H1 (cell line): Measurements from ENCODE around the gene TTC28. TPM values are rescaled to one million over a fixed set of nuclear protein-coding genes. Genes with fewer than 3 reads are reported as not detected.
A peak's percentile ranks its signal among the peaks of the same experiment; 100 is the strongest.

Experiments
- CTCF ChIA-PET: fragments of 300-600 bp; sonication (Branson Sonifier 250); formaldehyde crosslinking; loops from one replicate; lab custom pipeline; 2021; ENCODE audit not compliant: partially characterized antibody; lab: Charles Lee
- POLR2A ChIA-PET: fragments of 300-600 bp; sonication (Branson Sonifier 250); formaldehyde crosslinking; loops from one replicate; lab custom pipeline; 2021; ENCODE audit warnings: inconsistent platforms; ENCODE audit not compliant: partially characterized antibody; lab: Charles Lee
- DNase-seq, 2 experiments: peaks; one replicate each; pipeline versions ENCODE4 v3.0.0 to v3.0.0-alpha.2; 2010 to 2022; ENCODE audit warnings: low spot score in 2 of 2, low read depth in 1 of 2, mixed read lengths in 1 of 2
- FAIRE-seq: peaks from 2 replicates; lab custom pipeline; 2011; peaks lifted over from hg19 to GRCh38; lab: Jason Lieb, UNC
- H2AFZ ChIP-seq: 2 replicates; pipeline ENCODE4 v1.8.1; 2012; ENCODE audit warnings: low read length, inconsistent platforms
- H2AK5ac ChIP-seq: 2 replicates; pipeline ENCODE4 v1.6.1; 2013; ENCODE audit warnings: low read depth, low read length
- H2BK120ac ChIP-seq: replicated peaks from 2 replicates; pipeline ENCODE3; 2013; ENCODE audit warnings: low read depth, low read length, inconsistent platforms
- H2BK12ac ChIP-seq: 2 replicates; pipeline ENCODE4 v1.6.1; 2013; ENCODE audit warnings: low read depth, low read length
- H2BK15ac ChIP-seq: 2 replicates; pipeline ENCODE4 v1.6.1; 2013; ENCODE audit warnings: low read length
- H2BK20ac ChIP-seq: 2 replicates; pipeline ENCODE4 v1.6.1; 2013; ENCODE audit warnings: low read length
- H2BK5ac ChIP-seq: 2 replicates; pipeline ENCODE4 v1.6.1; 2013; ENCODE audit warnings: low read depth, low read length
- H3K14ac ChIP-seq: 2 replicates; pipeline ENCODE4 v1.6.1; 2013; ENCODE audit warnings: inconsistent platforms; ENCODE audit not compliant: insufficient read length
- H3K18ac ChIP-seq: 2 replicates; pipeline ENCODE4 v1.6.1; 2013; ENCODE audit warnings: low read length; ENCODE audit errors: extremely low read depth
- H3K23ac ChIP-seq: 2 replicates; pipeline ENCODE4 v1.6.1; 2013; ENCODE audit warnings: inconsistent platforms; ENCODE audit not compliant: insufficient read length
- H3K23me2 ChIP-seq: 2 replicates; pipeline ENCODE4 v1.6.1; 2013; ENCODE audit warnings: low read depth, low read length
- H3K27ac ChIP-seq: 2 replicates; pipeline ENCODE4 v1.6.1; 2011; ENCODE audit warnings: low read depth, low read length, inconsistent platforms
- H3K27me3 ChIP-seq, 4 experiments: replicated peaks in 1 of 4; 1 replicate in 1 of 4; 2 replicates in 3 of 4; pipeline versions ENCODE4 v1.6.1 to v1.8.1; 2011 to 2013; ENCODE audit warnings: low read length in 3 of 4, mild to moderate bottlenecking in 3 of 4, inconsistent platforms in 2 of 4, mixed read lengths in 2 of 4, moderate library complexity in 1 of 4; ENCODE audit not compliant: control insufficient read depth in 3 of 4, insufficient read depth in 3 of 4; ENCODE audit errors: extremely low read depth in 1 of 4
- H3K36me3 ChIP-seq, 4 experiments: 2 replicates each; pipeline versions ENCODE4 v1.6.1 to v1.8.1; 2011 to 2013; ENCODE audit warnings: mild to moderate bottlenecking in 4 of 4, low read length in 3 of 4, moderate library complexity in 2 of 4, control low read depth in 1 of 4, inconsistent platforms in 1 of 4; ENCODE audit not compliant: insufficient read depth in 4 of 4, control insufficient read depth in 2 of 4
- H3K4ac ChIP-seq: replicated peaks from 2 replicates; pipeline ENCODE3; 2013; ENCODE audit warnings: low read length, low read depth, mixed read lengths, inconsistent platforms; ENCODE audit not compliant: insufficient read length
- H3K4me1 ChIP-seq, 4 experiments: replicated peaks in 1 of 4; 1 replicate in 1 of 4; 2 replicates in 3 of 4; pipeline versions ENCODE4 v1.6.1 to v1.8.1; 2011 to 2013; ENCODE audit warnings: low read length in 3 of 4, inconsistent platforms in 2 of 4, mixed read lengths in 1 of 4; ENCODE audit not compliant: insufficient read depth in 4 of 4, control insufficient read depth in 3 of 4
- H3K4me2 ChIP-seq, 2 experiments: 2 replicates each; pipeline versions ENCODE4 v1.6.1 to v1.8.1; 2011 to 2013; ENCODE audit warnings: low read depth in 2 of 2, low read length in 2 of 2, control low read depth in 1 of 2, inconsistent platforms in 1 of 2, mild to moderate bottlenecking in 1 of 2; ENCODE audit not compliant: insufficient read depth in 1 of 2
- H3K4me3 ChIP-seq, 4 experiments: fragments of 200-600, 300-600 bp in 1 of 4; sonication (generic), shearing (Covaris generic), sonication (Bioruptor Twin) in 1 of 4; 2 replicates each; pipeline versions ENCODE4 v1.5.1 to v1.8.1; 2011 to 2016; ENCODE audit warnings: low read length in 4 of 4, low read depth in 3 of 4, control low read depth in 2 of 4, inconsistent platforms in 2 of 4, mild to moderate bottlenecking in 2 of 4, mixed read lengths in 1 of 4, moderate library complexity in 1 of 4; ENCODE audit not compliant: insufficient read depth in 2 of 4; ENCODE audit errors: extremely low read depth in 1 of 4
- H3K56ac ChIP-seq: replicated peaks from 2 replicates; pipeline ENCODE3; 2013; ENCODE audit warnings: low read depth, mild to moderate bottlenecking, mixed read lengths, low read length, inconsistent platforms; ENCODE audit not compliant: insufficient read length
- H3K79me1 ChIP-seq: 2 replicates; pipeline ENCODE4 v1.6.1; 2013; ENCODE audit warnings: low read depth, low read length, control low read depth
- H3K79me2 ChIP-seq, 2 experiments: 2 replicates each; pipeline versions ENCODE4 v1.6.1 to v1.8.1; 2012 to 2013; ENCODE audit warnings: low read length in 2 of 2, mild to moderate bottlenecking in 2 of 2, inconsistent platforms in 1 of 2; ENCODE audit not compliant: insufficient read depth in 2 of 2, control insufficient read depth in 1 of 2
- H3K9ac ChIP-seq, 4 experiments: replicated peaks in 1 of 4; 1 replicate in 1 of 4; 2 replicates in 3 of 4; pipeline versions ENCODE4 v1.6.1 to v1.8.1; 2011 to 2013; ENCODE audit warnings: low read depth in 3 of 4, low read length in 3 of 4, control low read depth in 2 of 4, mild to moderate bottlenecking in 2 of 4, moderate library complexity in 2 of 4, inconsistent platforms in 1 of 4; ENCODE audit errors: extremely low read depth in 1 of 4
- H3K9me3 ChIP-seq, 2 experiments: 2 replicates each; pipeline versions ENCODE4 v1.6.1 to v1.8.1; 2012 to 2013; ENCODE audit warnings: mild to moderate bottlenecking in 2 of 2, moderate library complexity in 2 of 2, control low read depth in 1 of 2, inconsistent platforms in 1 of 2, low read depth in 1 of 2, low read length in 1 of 2, mixed read lengths in 1 of 2; ENCODE audit not compliant: insufficient read depth in 2 of 2
- H4K20me1 ChIP-seq, 2 experiments: replicated peaks in 1 of 2; 2 replicates each; pipeline versions ENCODE3 to v1.8.1; 2011 to 2013; ENCODE audit warnings: inconsistent platforms in 2 of 2, low read length in 2 of 2, mild to moderate bottlenecking in 1 of 2; ENCODE audit not compliant: insufficient read depth in 2 of 2, control insufficient read depth in 1 of 2
- H4K5ac ChIP-seq: 2 replicates; pipeline ENCODE4 v1.6.1; 2013; ENCODE audit warnings: low read length, low read depth, mixed read lengths, inconsistent platforms; ENCODE audit not compliant: insufficient read length
- H4K8ac ChIP-seq: 2 replicates; pipeline ENCODE4 v1.8.0; 2013; ENCODE audit warnings: mild to moderate bottlenecking, moderate library complexity, low read length, inconsistent platforms; ENCODE audit not compliant: insufficient read depth; ENCODE audit errors: extremely low read depth
- H4K91ac ChIP-seq: replicated peaks from 2 replicates; pipeline ENCODE3; 2013; ENCODE audit warnings: low read length, mixed read lengths, inconsistent platforms; ENCODE audit not compliant: insufficient read length
- ASH2L ChIP-seq: fragments of 200-600, 300-600 bp; sonication (generic); IDR thresholded peaks from one replicate; pipeline ENCODE4 v1.7.1; 2017; ENCODE audit warnings: low read length
- POLR2AphosphoS5 ChIP-seq: IDR thresholded peaks from 2 replicates; pipeline ENCODE4 v1.6.1; 2011; ENCODE audit warnings: low read depth, low read length
- WGBS, 2 experiments: shearing (Covaris generic) in 1 of 2; methylation state at CpG; one replicate each; pipeline versions ENCODE4 v1.1.6 to v1.1.7; 2013 to 2015; ENCODE audit warnings: low lambda C conversion rate in 2 of 2, mixed read lengths in 2 of 2, inconsistent platforms in 1 of 2, low coverage in 1 of 2, missing lambda C conversion rate in 1 of 2; ENCODE audit not compliant: insufficient replicate concordance in 2 of 2, insufficient coverage in 1 of 2, insufficient read length in 1 of 2; ENCODE audit errors: extremely low coverage in 1 of 2, missing lambda C conversion rate in 1 of 2; 5-methylcytosine and 5-hydroxymethylcytosine counted together
- polyA plus RNA-seq, 7 experiments: library from polyadenylated mRNA; depleted of rRNA in 3 of 7; stranded (reverse) in 5 of 7; unstranded in 2 of 7; fragments of >200 nt in 5 of 7; fragments of 200-250 nt in 2 of 7; gene quantifications; 1 replicate in 5 of 7; 2 replicates in 1 of 7; 4 replicates in 1 of 7; pipeline versions ENCODE4 v1.2.1 to v1.2.3, GENCODE V29; 2011 to 2013; ENCODE audit warnings: missing spikeins in 2 of 7, mixed read lengths in 2 of 7
- total RNA-seq: library from RNA; stranded (reverse); fragmentation: NEBNext Ultra II Directional; extraction: Animal tissue kit (Norgen Biotek cat#: 25700); gene quantifications from 2 replicates; pipeline ENCODE4 v1.2.1, GENCODE V29; 2021

TTC28 gene
- total and polyA plus RNA-seq, 2 of the 8 experiments (the other 6 are each of a cell fraction or from before 2014, with no cell fraction given): 2.6 to 12.6 TPM

DNA sequence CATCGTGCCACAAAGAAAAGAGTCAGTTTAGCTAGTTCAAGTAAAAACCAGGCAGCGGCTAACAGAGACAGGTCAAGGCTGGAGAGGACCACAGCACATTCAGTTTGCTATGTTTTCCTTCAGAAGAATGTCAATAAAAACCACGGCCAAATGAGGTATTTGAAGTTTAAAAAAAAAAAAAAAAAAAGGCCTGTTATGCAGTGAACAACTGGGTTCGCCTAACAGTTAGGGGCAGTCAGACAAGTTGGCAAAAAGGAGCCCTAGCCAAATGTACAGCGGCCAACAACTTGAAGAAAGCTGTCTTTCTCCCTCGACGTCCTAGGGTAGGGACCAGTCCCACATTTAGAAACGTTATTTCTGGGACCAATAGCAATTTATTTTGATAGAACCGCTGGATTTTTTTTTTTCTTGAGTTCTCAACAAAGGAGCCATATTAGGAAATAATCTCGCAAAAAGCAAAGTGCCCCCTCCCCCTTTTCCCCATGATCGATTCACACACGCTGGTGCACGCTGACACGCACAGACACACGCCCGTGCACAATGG, 237.8 kb downstream of the TTC28 start:
- POLR2A ChIA-PET: interaction anchor here (0.6 to 1.5 kb wide), 3 partner anchors 11 to 171 kb away, joined by 3 read pairs; no protein-coding TSS in a partner anchor
- Histone ChIP-seq H2AFZ (peak overlapping the region; percentile 81), H2AK5ac (no peak overlapping the region), H2BK5ac (no peak overlapping the region; the same call in 1 of the 2 replicates), H3K79me1 (no peaks in the 10 kb centered on the region; the same call in 1 of the 2 replicates), H3K4me1 (peaks cover 0 to 3% (median 1%) of the 10 kb centered on the region in 4 experiments; a peak in 2 of 7 replicates), H3K4me3 (peak overlapping the region; percentile 64 to 75 (median 72)), H3K27me3 (no peaks in the 10 kb centered on the region; a peak in 1 of 7 replicates), H4K5ac (peak overlapping the region; percentile 92), H3K18ac (peak overlapping the region; percentile 75), H2BK20ac (no peak overlapping the region), H4K8ac (peak overlapping the region; percentile 94; the same call in 1 of the 2 replicates), H3K4ac (no peak overlapping the region), H3K4me2 (peak overlapping the region; percentile 71 to 96), H3K79me2 (no peaks in the 10 kb centered on the region), H3K14ac (no peak overlapping the region), H3K9me3 (no peaks in the 10 kb centered on the region), H3K9ac (peak overlapping the region in 2 of 4 experiments; percentile 36 to 53; a peak in 1 of 7 replicates), H3K36me3 (no peaks in the 10 kb centered on the region), H2BK12ac (no peak overlapping the region; the same call in 1 of the 2 replicates), H3K23ac (no peak overlapping the region), H3K56ac (peak overlapping the region; percentile 71), H2BK120ac (peak overlapping the region; percentile 28), H3K27ac (no peak overlapping the region), H4K20me1 (no peaks in the 10 kb centered on the region), H3K23me2 (peaks cover 10% of the 10 kb centered on the region), H4K91ac (peak overlapping the region; percentile 52), H2BK15ac (no peak overlapping the region)
- DNase-seq (no peak), FAIRE-seq (no peak)
- CTCF ChIA-PET: interaction anchor here (0.6 to 7.2 kb wide), 13 partner anchors 13 to 422 kb away, joined by 3 to 51 read pairs (median 4); no protein-coding TSS in a partner anchor
- 35% methylated on average over 13 of the region's 16 CpGs; no CpG with 5 or more reads in 1 of the 2 experiments for WGBS, 2 experiments
- no peak for TF ChIP-seq POLR2AphosphoS5
- peak; percentile 68 for TF ChIP-seq ASH2L
